ENCODE data around the gene PTHLH. TPM values are rescaled to one million over a fixed set of nuclear protein-coding genes. Genes with fewer than 3 reads are reported as not detected.

The PTHLH gene
- polyA plus RNA-seq, 1 donor (not counting 4 experiments of a cell fraction or from before 2014, with no cell fraction given), result 775 TPM

DNA sequence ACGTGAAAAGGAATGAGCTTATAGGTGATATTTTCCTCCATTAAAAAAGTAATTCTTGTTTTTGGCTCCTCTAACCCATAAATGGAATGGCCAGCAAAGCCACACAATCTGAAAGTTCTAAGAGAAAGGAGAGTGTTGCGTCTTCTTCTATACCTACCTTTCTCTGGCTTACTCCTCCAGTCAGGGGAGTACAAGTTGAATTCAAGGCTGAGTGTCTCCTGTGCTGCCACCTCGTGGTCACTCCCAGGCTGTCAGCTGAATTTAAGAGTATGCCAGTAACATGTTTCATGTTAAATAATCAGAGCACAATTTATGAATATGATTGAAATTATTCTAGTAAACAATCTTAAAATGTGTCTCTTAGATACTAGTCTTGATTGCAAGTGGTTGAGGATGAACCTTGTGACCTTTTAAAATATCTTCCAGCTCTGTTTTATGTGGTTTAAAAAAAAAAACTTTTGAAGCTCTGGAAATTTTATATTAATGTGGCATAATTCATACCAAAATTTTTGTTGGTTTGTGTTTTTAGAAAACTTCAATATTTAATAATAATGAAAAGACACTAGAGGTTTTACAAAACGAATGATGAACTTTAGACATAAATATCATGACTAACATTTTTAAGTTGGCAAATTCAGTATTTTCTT, 31.7 kb downstream of the PTHLH start:
- dilution Hi-C loops (cut with MboI; ENCODE audit: extremely low pct_ligation_motif_present, low sequenced_read_pairs), result no loop called here
- DNase-seq (ENCODE audit: low read depth, low spot score) (no peak), FAIRE-seq (peak; percentile 94)
- no peaks in the 10 kb centered on the region for H3K79me2 ChIP-seq (ENCODE audit: control insufficient read depth, insufficient read depth, low read length)
- H3K4me3 ChIP-seq (ENCODE audit: control insufficient read depth in 2 of 3, extremely low read depth in 1 of 3, insufficient read depth in 2 of 3, low read depth in 1 of 3, low read length in 3 of 3), result no peak overlapping the region
- peak overlapping the region; percentile 52 for H2AFZ ChIP-seq (ENCODE audit: control insufficient read depth, low read length)
- H3K4me1 ChIP-seq (ENCODE audit: control insufficient read depth, extremely low read depth, insufficient read depth, low read length), result no peaks in the 10 kb centered on the region
- no peak overlapping the region for H3K4me2 ChIP-seq (ENCODE audit: control insufficient read depth, extremely low read depth, insufficient read depth, low read depth, low read length)
- no peaks in the 10 kb centered on the region for H3K9me1 ChIP-seq (ENCODE audit: control insufficient read depth, extremely low read depth, insufficient read depth, low read length)
- H4K20me1 ChIP-seq (ENCODE audit: control insufficient read depth, extremely low read depth, insufficient read depth, low read length), result no peaks in the 10 kb centered on the region
- no peaks in the 10 kb centered on the region for H3K27me3 ChIP-seq (ENCODE audit: control insufficient read depth, extremely low read depth, insufficient read depth, low read length)
- H3K36me3 ChIP-seq (ENCODE audit: control insufficient read depth in 2 of 2, extremely low read depth in 1 of 2, insufficient read depth in 2 of 2, low read length in 2 of 2), result no peaks in the 10 kb centered on the region
- H3K9me3 ChIP-seq (ENCODE audit: control insufficient read depth, low read depth, low read length), result no peaks in the 10 kb centered on the region
- H3K9ac ChIP-seq (ENCODE audit: control insufficient read depth, extremely low read depth, insufficient read depth, low read length), result no peak overlapping the region
- no peak overlapping the region for H3K27ac ChIP-seq (ENCODE audit: control insufficient read depth, insufficient read depth, low read length)
- no peak for TF ChIP-seq EZH2 (IDR thresholded peaks at IDR 0.05; ENCODE audit: low read length)
- TF ChIP-seq, protein P1, sequence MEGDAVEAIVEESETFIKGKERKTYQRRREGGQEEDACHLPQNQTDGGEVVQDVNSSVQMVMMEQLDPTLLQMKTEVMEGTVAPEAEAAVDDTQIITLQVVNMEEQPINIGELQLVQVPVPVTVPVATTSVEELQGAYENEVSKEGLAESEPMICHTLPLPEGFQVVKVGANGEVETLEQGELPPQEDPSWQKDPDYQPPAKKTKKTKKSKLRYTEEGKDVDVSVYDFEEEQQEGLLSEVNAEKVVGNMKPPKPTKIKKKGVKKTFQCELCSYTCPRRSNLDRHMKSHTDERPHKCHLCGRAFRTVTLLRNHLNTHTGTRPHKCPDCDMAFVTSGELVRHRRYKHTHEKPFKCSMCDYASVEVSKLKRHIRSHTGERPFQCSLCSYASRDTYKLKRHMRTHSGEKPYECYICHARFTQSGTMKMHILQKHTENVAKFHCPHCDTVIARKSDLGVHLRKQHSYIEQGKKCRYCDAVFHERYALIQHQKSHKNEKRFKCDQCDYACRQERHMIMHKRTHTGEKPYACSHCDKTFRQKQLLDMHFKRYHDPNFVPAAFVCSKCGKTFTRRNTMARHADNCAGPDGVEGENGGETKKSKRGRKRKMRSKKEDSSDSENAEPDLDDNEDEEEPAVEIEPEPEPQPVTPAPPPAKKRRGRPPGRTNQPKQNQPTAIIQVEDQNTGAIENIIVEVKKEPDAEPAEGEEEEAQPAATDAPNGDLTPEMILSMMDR (optimal IDR thresholded peaks at IDR 0.05 in 1 of 3, IDR thresholded peaks at IDR 0.05 in 1 of 3, conservative IDR thresholded peaks at IDR 0.05 in 1 of 3; ENCODE audit: extremely low read depth in 1 of 3, insufficient read depth in 2 of 3, low read length in 3 of 3), result peak; percentile 74 to 91 (median 90)

DNA sequence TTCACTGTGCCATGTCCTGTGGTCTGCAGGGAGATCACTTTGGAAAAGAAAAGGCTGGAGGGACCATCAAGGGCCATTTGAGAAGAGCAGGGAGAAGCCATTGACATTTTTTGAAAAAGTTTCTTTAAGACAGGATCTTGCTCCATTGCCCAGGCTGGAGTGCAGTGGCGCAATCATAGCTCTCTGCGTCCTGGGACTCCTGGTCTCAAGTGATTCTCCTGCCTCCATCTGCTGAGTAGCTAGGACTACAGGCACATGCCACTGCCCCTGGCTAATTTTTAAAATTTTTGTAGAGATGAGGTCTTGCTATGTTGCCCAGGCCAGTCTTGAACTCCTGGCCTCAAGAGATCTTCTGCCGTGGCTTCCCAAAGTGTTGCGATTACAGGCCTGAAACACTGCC, 32.3 kb downstream of the PTHLH start:
- no peak overlapping the region for H3K27ac ChIP-seq (ENCODE audit: control insufficient read depth, insufficient read depth, low read length)
- no peaks in the 10 kb centered on the region for H3K9me3 ChIP-seq (ENCODE audit: control insufficient read depth, low read depth, low read length)
- H3K4me3 ChIP-seq (ENCODE audit: control insufficient read depth in 2 of 3, extremely low read depth in 1 of 3, insufficient read depth in 2 of 3, low read depth in 1 of 3, low read length in 3 of 3), result no peak overlapping the region
- H3K4me2 ChIP-seq (ENCODE audit: control insufficient read depth, extremely low read depth, insufficient read depth, low read depth, low read length), result no peak overlapping the region
- no peaks in the 10 kb centered on the region for H3K79me2 ChIP-seq (ENCODE audit: control insufficient read depth, insufficient read depth, low read length)
- H4K20me1 ChIP-seq (ENCODE audit: control insufficient read depth, extremely low read depth, insufficient read depth, low read length), result no peaks in the 10 kb centered on the region
- TF ChIP-seq EZH2 (IDR thresholded peaks at IDR 0.05; ENCODE audit: low read length), result no peak
- DNase-seq (ENCODE audit: low read depth, low spot score) (no peak), FAIRE-seq (no peak)
- H3K27me3 ChIP-seq (ENCODE audit: control insufficient read depth, extremely low read depth, insufficient read depth, low read length), result no peaks in the 10 kb centered on the region
- no peaks in the 10 kb centered on the region for H3K4me1 ChIP-seq (ENCODE audit: control insufficient read depth, extremely low read depth, insufficient read depth, low read length)
- no peaks in the 10 kb centered on the region for H3K9me1 ChIP-seq (ENCODE audit: control insufficient read depth, extremely low read depth, insufficient read depth, low read length)
- no peaks in the 10 kb centered on the region for H3K36me3 ChIP-seq (ENCODE audit: control insufficient read depth in 2 of 2, extremely low read depth in 1 of 2, insufficient read depth in 2 of 2, low read length in 2 of 2)
- H2AFZ ChIP-seq (ENCODE audit: control insufficient read depth, low read length), result no peak overlapping the region
- H3K9ac ChIP-seq (ENCODE audit: control insufficient read depth, extremely low read depth, insufficient read depth, low read length), result no peak overlapping the region
- dilution Hi-C loops (cut with MboI; ENCODE audit: extremely low pct_ligation_motif_present, low sequenced_read_pairs), result no loop called here

DNA sequence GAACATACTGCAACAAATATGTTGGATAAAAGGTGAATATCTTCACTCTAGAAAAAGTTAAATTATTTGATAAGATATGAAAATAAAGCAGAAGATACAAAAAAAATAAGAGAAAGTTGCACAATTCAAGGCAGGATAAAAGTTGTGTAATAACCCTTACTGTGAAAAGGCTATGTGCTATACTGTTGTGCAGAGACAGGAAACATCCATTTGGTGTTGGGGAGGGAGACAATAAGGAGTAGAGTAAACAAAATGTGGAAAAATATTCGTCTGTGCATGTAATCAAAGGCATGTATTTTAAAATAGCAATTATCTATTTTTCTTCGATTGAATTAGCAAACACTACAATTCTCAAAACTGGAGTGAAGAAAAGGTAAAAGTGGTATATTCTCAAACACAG, 34.8 kb downstream of the PTHLH start:
- Histone ChIP-seq H3K4me2 (ENCODE audit: control insufficient read depth, extremely low read depth, insufficient read depth, low read depth, low read length) (no peak overlapping the region), H2AFZ (ENCODE audit: control insufficient read depth, low read length) (no peak overlapping the region), H3K4me3 (ENCODE audit: control insufficient read depth in 2 of 3, extremely low read depth in 1 of 3, insufficient read depth in 2 of 3, low read depth in 1 of 3, low read length in 3 of 3) (no peak overlapping the region), H3K36me3 (ENCODE audit: control insufficient read depth in 2 of 2, extremely low read depth in 1 of 2, insufficient read depth in 2 of 2, low read length in 2 of 2) (no peaks in the 10 kb centered on the region), H3K27ac (ENCODE audit: control insufficient read depth, insufficient read depth, low read length) (no peak overlapping the region), H3K4me1 (ENCODE audit: control insufficient read depth, extremely low read depth, insufficient read depth, low read length) (no peaks in the 10 kb centered on the region), H3K9me1 (ENCODE audit: control insufficient read depth, extremely low read depth, insufficient read depth, low read length) (no peaks in the 10 kb centered on the region), H3K9me3 (ENCODE audit: control insufficient read depth, low read depth, low read length) (no peaks in the 10 kb centered on the region), H3K9ac (ENCODE audit: control insufficient read depth, extremely low read depth, insufficient read depth, low read length) (no peak overlapping the region), H4K20me1 (ENCODE audit: control insufficient read depth, extremely low read depth, insufficient read depth, low read length) (no peaks in the 10 kb centered on the region), H3K27me3 (ENCODE audit: control insufficient read depth, extremely low read depth, insufficient read depth, low read length) (no peaks in the 10 kb centered on the region), H3K79me2 (ENCODE audit: control insufficient read depth, insufficient read depth, low read length) (no peaks in the 10 kb centered on the region)
- DNase-seq (ENCODE audit: low read depth, low spot score), result no peak
- dilution Hi-C loops (cut with MboI; ENCODE audit: extremely low pct_ligation_motif_present, low sequenced_read_pairs), result no loop called here
- TF ChIP-seq, protein P1 (optimal IDR thresholded peaks at IDR 0.05 in 1 of 3, IDR thresholded peaks at IDR 0.05 in 1 of 3, conservative IDR thresholded peaks at IDR 0.05 in 1 of 3; ENCODE audit: extremely low read depth in 1 of 3, insufficient read depth in 2 of 3, low read length in 3 of 3), result no peak
- no peak for TF ChIP-seq EZH2 (IDR thresholded peaks at IDR 0.05; ENCODE audit: low read length)
- no peak for FAIRE-seq
